LNCAP (cell line): ENCODE measurements around the gene ZNF655.

ENCODE experiments used
- TF ChIP-seq, protein P1 (sequence below): fragments of 450-650 bp; IDR thresholded peaks from 2 replicates; pipeline ENCODE4 v1.5.1; 2017; ENCODE audit warnings: mild to moderate bottlenecking

The ZNF655 gene

GRCh38 chr7:99619571-99620130, 61.2 kb downstream of the ZNF655 start:
- TF ChIP-seq, protein P1, sequence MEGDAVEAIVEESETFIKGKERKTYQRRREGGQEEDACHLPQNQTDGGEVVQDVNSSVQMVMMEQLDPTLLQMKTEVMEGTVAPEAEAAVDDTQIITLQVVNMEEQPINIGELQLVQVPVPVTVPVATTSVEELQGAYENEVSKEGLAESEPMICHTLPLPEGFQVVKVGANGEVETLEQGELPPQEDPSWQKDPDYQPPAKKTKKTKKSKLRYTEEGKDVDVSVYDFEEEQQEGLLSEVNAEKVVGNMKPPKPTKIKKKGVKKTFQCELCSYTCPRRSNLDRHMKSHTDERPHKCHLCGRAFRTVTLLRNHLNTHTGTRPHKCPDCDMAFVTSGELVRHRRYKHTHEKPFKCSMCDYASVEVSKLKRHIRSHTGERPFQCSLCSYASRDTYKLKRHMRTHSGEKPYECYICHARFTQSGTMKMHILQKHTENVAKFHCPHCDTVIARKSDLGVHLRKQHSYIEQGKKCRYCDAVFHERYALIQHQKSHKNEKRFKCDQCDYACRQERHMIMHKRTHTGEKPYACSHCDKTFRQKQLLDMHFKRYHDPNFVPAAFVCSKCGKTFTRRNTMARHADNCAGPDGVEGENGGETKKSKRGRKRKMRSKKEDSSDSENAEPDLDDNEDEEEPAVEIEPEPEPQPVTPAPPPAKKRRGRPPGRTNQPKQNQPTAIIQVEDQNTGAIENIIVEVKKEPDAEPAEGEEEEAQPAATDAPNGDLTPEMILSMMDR, result no peak

DNA sequence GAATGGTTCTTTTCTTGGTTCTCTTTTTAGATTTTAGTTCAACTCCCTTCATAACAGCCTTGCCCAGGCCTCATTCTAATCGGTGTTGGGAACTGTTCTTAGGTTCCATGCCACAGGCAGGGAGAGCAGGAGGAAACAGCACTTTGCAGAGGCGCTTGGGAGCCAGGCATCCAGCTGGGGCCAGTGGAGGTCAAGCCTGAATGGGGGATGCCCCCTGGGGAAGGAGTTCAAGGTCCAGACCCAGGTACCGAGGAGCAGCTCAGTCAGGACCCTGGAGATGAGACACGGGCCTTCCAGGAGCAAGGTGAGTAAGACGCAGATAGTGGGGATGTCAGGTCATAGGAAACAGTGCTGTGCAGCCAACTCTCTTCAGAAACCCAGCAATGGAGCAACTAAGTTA, 62.8 kb downstream of the ZNF655 start:
- TF ChIP-seq, protein P1, result no peak

DNA sequence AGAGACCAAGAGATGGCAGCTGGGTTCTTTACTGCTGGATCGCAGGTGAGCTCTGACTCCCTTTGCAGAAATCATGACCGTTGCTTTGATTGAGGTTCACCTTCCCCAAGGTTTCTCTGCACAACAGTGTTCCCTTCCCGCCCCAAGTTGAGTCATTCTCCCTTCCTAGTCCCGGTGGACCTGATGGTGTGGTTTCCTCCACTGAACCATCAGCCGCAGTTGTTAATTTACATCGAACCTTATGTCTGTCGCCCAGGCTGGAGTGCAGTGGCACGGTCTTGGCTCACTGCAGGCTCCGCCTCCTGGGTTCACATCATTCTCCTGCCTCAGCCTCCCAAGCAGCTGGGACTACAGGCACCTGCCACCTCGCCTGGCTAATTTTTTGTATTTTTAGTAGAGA, 64.2 kb downstream of the ZNF655 start:
- TF ChIP-seq, protein P1, result no peak

DNA sequence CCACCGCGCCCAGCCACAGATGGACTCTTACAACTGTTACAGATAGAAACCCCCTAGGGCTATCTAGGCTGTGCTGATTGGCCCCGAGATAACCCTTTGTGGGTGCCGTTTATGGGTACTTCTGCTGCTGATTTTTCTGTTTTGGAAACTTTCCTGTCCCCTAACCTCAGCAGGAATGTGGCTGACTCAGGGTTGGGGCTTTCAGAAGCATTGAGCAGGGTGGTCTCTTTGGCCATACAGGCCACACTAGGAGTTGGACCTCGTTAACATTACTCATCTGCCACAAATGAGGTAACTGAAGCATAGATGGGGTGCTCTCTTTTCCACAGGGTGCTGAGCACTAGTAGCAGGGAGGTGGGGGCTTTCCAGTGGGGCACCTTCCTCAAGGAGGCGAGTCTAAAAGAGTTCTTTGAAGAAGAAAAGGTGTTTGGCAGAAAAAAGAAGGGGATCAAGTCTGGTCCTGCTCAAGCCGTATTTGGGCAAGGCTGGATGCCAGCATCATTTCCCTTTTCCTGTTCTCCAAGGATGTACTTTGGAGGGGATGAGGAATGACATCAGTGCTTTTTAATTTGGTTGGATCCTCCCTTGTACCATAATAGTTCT, 64.8 kb downstream of the ZNF655 start:
- TF ChIP-seq, protein P1, result no peak

DNA sequence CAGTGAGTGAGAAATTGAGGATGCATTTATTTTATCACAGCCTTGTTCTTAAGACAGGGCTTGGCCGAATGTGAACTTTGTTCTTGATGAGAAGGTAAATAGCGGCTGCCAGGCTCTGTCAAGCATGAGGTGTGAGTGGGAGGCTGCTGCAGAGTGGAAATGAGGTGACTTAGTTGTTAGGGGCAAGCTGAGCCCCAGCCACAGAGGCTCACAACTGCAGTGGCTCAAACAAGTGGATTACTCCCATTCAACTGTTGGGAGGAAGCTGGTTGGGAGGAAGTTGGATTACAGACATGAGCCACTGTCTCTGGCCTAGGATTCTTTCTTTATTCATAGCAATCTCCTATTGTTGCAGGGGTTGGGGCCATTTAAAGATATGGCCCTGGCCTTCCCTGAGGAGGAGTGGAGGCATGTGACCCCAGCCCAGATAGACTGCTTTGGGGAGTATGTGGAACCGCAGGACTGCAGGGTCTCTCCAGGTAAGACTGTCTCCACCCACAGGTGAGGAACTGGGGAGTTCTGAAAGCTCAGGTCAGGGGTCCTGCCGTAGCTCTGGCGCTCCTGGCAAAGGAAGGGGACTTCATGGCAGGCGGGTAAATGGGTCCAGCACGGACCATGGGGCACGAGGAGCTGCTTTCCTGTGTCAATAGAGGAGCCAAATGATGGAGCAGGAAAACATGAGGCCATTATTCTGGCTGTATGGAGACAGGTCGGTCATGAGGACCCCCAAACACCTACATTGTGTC, 65.4 kb downstream of the ZNF655 start:
- TF ChIP-seq, protein P1, result no peak

- TF ChIP-seq, protein P1, result no peak
Measured at GRCh38 chr7:99624484-99624883, 66.0 kb downstream of the ZNF655 start.

DNA sequence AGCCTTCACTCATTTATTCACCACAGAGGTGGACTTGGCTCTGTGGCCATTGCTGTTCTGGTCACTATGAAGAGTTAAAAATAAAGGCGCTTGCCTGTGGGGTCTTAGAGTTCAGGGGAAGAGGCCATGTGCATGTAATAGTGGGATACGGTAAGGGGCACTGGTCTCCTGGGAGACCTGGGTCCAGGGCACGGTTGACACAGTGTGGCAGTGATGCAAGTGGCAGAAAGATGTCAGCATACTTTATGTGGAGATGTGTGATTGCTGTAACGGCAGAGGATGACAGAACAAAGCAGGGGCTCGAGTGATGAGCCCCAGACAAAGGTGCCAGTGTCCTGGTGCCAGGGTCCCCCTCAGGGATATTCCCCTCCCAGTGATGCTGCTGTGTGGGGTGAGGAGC, 66.9 kb downstream of the ZNF655 start:
- TF ChIP-seq, protein P1, result no peak
